Measurements from ENCODE around the gene KCNG3.

Gene KCNG3

GRCh38 chr2:42493468-42494354 lies at the start of gene KCNG3:
KCNG3 (minus strand) TSS chr2:42493982; CDS start chr2:42493501, 481 bp downstream.
- DNase-seq, result peak in 30 of 58 donors; percentile 4 to 51 (median 21)

- DNase-seq, result no peak
Measured at GRCh38 chr2:42542871-42543270, 49.1 kb upstream of the KCNG3 start.

- DNase-seq, result no peak
Measured at GRCh38 chr2:42537493-42537892, 43.7 kb upstream of the KCNG3 start.

- DNase-seq, result no peak
Measured at GRCh38 chr2:42532397-42532796, 38.6 kb upstream of the KCNG3 start.

GRCh38 chr2:42523341-42523740 lies 29.6 kb upstream of the KCNG3 start:
- no peak for DNase-seq

- no peak for DNase-seq
Measured at GRCh38 chr2:42522035-42522434, 28.3 kb upstream of the KCNG3 start.

- DNase-seq, result no peak
Measured at GRCh38 chr2:42519624-42520023, 25.8 kb upstream of the KCNG3 start.

- DNase-seq, result no peak
Measured at GRCh38 chr2:42516418-42516901, 22.7 kb upstream of the KCNG3 start.

GRCh38 chr2:42513252-42513918 lies 19.6 kb upstream of the KCNG3 start:
- no peak for DNase-seq

- no peak for DNase-seq
Measured at GRCh38 chr2:42510608-42511243, 16.9 kb upstream of the KCNG3 start.

GRCh38 chr2:42510191-42510590 lies 16.4 kb upstream of the KCNG3 start:
- no peak for DNase-seq

GRCh38 chr2:42504364-42505230 lies 10.8 kb upstream of the KCNG3 start:
- no peak for DNase-seq

GRCh38 chr2:42503291-42503690 lies 9.5 kb upstream of the KCNG3 start:
- no peak for DNase-seq

GRCh38 chr2:42498497-42498896 lies 4.7 kb upstream of the KCNG3 start:
- DNase-seq, result no peak

- DNase-seq, result peak in 1 of 58 donors; percentile 4
Measured at GRCh38 chr2:42495611-42496010, 1.8 kb upstream of the KCNG3 start.

- no peak for DNase-seq
Measured at GRCh38 chr2:42495234-42495581, 1.4 kb upstream of the KCNG3 start.

GRCh38 chr2:42494355-42495233 lies 812 bp upstream of the KCNG3 start:
- DNase-seq, result peak in 57 of 58 donors; percentile 4 to 79 (median 38)

GRCh38 chr2:42492691-42493467 lies 903 bp downstream of the KCNG3 start:
- peak in 3 of 58 donors; percentile 3 to 19 (median 9) for DNase-seq

- no peak for DNase-seq
Measured at GRCh38 chr2:42488297-42488696, 5.5 kb downstream of the KCNG3 start.
